Breast epithelium (tissue), 3 donors: ENCODE measurements around the gene CASZ1.

Experiments
- CTCF ChIP-seq, 3 donors: fragments of 450-650 bp; IDR thresholded peaks; one replicate each; pipeline ENCODE4 v1.5.1; 2016 to 2017; ENCODE audit warnings: antibody characterized with exemption in 3 of 3, mild to moderate bottlenecking in 3 of 3, moderate library complexity in 3 of 3
- POLR2A ChIP-seq: fragments of 450-650 bp; IDR thresholded peaks from one replicate; pipeline ENCODE4 v1.6.1; 2016; ENCODE audit warnings: antibody characterized with exemption, mild to moderate bottlenecking, moderate library complexity
- POLR2AphosphoS5 ChIP-seq, 3 donors: sonication (generic); formaldehyde crosslinking; IDR thresholded peaks; one replicate each; pipeline ENCODE4 v1.6.1; 2017; ENCODE audit warnings: antibody characterized with exemption in 3 of 3

- TF ChIP-seq POLR2AphosphoS5 (IDR thresholded peaks at IDR 0.05) = no peak
- TF ChIP-seq CTCF (IDR thresholded peaks at IDR 0.05) = no peak
- no peak for TF ChIP-seq POLR2A
These were observed 106.0 kb downstream of the CASZ1 start for GRCh38 chr1:10690484-10690883.
